ENCODE measurements around the gene TOGARAM1. TPM values are rescaled to one million over a fixed set of nuclear protein-coding genes. Genes with fewer than 3 reads are reported as not detected.

Gene TOGARAM1
- total RNA-seq, 1 experiment from 2014 or later, result 5.9 TPM

- no peak for TF ChIP-seq CTCF (IDR thresholded peaks at IDR 0.05; ENCODE audit: insufficient read depth in 1 of 2, low read depth in 1 of 2, low read length in 1 of 2, severe bottlenecking in 1 of 2, unreplicated experiment in 1 of 2)
- Histone ChIP-seq H3K4me3 (ENCODE audit: low read depth, low read length) (no peak overlapping the region), H3K27me3 (replicated peaks; ENCODE audit: control insufficient read depth, insufficient read depth, low read length) (no peaks in the 10 kb centered on the region), H3K4me1 (no peaks in the 10 kb centered on the region), H3K36me3 (ENCODE audit: control insufficient read depth, insufficient read depth, low read length) (no peaks in the 10 kb centered on the region), H3K9me3 (no peaks in the 10 kb centered on the region)
- CTCF ChIA-PET, result no interaction called here
- POLR2A ChIA-PET, result no interaction called here
- intact Hi-C loops (cut with micrococcal nuclease; ENCODE audit: unreplicated experiment), result no loop called here
- Mint-ChIP-seq H3K4me3 (ENCODE audit: unreplicated experiment) (no peak overlapping the region), H3K9me3 (ENCODE audit: unreplicated experiment) (peaks cover 9% of the 10 kb centered on the region), H3K27ac (ENCODE audit: unreplicated experiment) (no peak overlapping the region), H3K27me3 (ENCODE audit: insufficient read depth, unreplicated experiment) (no peaks in the 10 kb centered on the region), H3K36me3 (ENCODE audit: insufficient read depth, unreplicated experiment) (peaks cover 14% of the 10 kb centered on the region), H3K4me1 (ENCODE audit: low read depth, unreplicated experiment) (peaks cover 10% of the 10 kb centered on the region)
- no peak for DNase-seq
- BruUV-seq (replicated peaks), result no TSS peak
Observed at GRCh38 chr14:44940944-44941343, 21.0 kb upstream of the TOGARAM1 start.

- H3K36me3 ChIP-seq (ENCODE audit: control insufficient read depth, insufficient read depth, low read length), result no peaks in the 10 kb centered on the region
- H3K9me3 ChIP-seq, result no peaks in the 10 kb centered on the region
- intact Hi-C loops (cut with micrococcal nuclease; ENCODE audit: unreplicated experiment), result no loop called here
- Mint-ChIP-seq H3K27me3 (ENCODE audit: insufficient read depth, unreplicated experiment) (no peaks in the 10 kb centered on the region), H3K36me3 (ENCODE audit: insufficient read depth, unreplicated experiment) (peaks cover 14% of the 10 kb centered on the region), H3K4me1 (ENCODE audit: low read depth, unreplicated experiment) (peaks cover 10% of the 10 kb centered on the region), H3K9me3 (ENCODE audit: unreplicated experiment) (peaks cover 9% of the 10 kb centered on the region), H3K4me3 (ENCODE audit: unreplicated experiment) (no peak overlapping the region), H3K27ac (ENCODE audit: unreplicated experiment) (no peak overlapping the region)
- ChIA-PET POLR2A (no interaction called here), CTCF (no interaction called here)
- no peak overlapping the region for H3K4me3 ChIP-seq (ENCODE audit: low read depth, low read length)
- DNase-seq, result no peak
- no peaks in the 10 kb centered on the region for H3K27me3 ChIP-seq (replicated peaks; ENCODE audit: control insufficient read depth, insufficient read depth, low read length)
- TF ChIP-seq CTCF (IDR thresholded peaks at IDR 0.05; ENCODE audit: insufficient read depth in 1 of 2, low read depth in 1 of 2, low read length in 1 of 2, severe bottlenecking in 1 of 2, unreplicated experiment in 1 of 2), result no peak
- BruUV-seq (replicated peaks), result no TSS peak
- no peaks in the 10 kb centered on the region for H3K4me1 ChIP-seq
Observed at GRCh38 chr14:44941591-44941990, 20.4 kb upstream of the TOGARAM1 start.

- POLR2A ChIA-PET, result no interaction called here
- Mint-ChIP-seq H3K36me3 (ENCODE audit: insufficient read depth, unreplicated experiment) (peaks cover 14% of the 10 kb centered on the region), H3K4me3 (ENCODE audit: unreplicated experiment) (no peak overlapping the region), H3K9me3 (ENCODE audit: unreplicated experiment) (peaks cover 9% of the 10 kb centered on the region), H3K27ac (ENCODE audit: unreplicated experiment) (no peak overlapping the region), H3K27me3 (ENCODE audit: insufficient read depth, unreplicated experiment) (no peaks in the 10 kb centered on the region), H3K4me1 (ENCODE audit: low read depth, unreplicated experiment) (peaks cover 10% of the 10 kb centered on the region)
- Histone ChIP-seq H3K4me1 (no peaks in the 10 kb centered on the region), H3K27me3 (replicated peaks; ENCODE audit: control insufficient read depth, insufficient read depth, low read length) (no peaks in the 10 kb centered on the region), H3K4me3 (ENCODE audit: low read depth, low read length) (no peak overlapping the region), H3K36me3 (ENCODE audit: control insufficient read depth, insufficient read depth, low read length) (no peaks in the 10 kb centered on the region), H3K9me3 (no peaks in the 10 kb centered on the region)
- DNase-seq, result no peak
- no peak for TF ChIP-seq CTCF (IDR thresholded peaks at IDR 0.05; ENCODE audit: insufficient read depth in 1 of 2, low read depth in 1 of 2, low read length in 1 of 2, severe bottlenecking in 1 of 2, unreplicated experiment in 1 of 2)
- CTCF ChIA-PET, result no interaction called here
- intact Hi-C loops (cut with micrococcal nuclease; ENCODE audit: unreplicated experiment), result no loop called here
- BruUV-seq (replicated peaks), result no TSS peak
Observed at GRCh38 chr14:44942436-44942835, 19.6 kb upstream of the TOGARAM1 start.

All from Caco-2 (cell line).